ENCODE data around the gene TMEM126A.

DNA sequence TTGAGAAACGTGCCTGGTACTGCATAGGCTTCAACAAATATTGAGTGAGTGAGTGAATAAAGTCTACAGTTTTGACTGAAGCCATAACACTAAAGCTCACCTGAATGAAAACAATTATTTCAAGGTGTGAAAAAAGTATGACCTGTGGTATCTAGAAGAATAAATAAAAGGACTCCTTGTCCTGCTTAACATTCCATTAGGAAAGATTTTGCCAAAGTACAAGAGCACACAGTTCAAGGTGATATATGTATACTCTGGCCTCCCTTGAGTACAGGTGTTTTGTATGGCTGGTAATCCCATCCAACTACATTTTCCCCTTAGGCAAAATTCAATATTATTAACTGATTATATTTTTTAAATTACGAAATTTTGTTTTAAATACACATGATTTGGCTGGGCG, 18.9 kb downstream of the TMEM126A start:
- TF ChIP-seq CTCF (IDR thresholded peaks at IDR 0.05) (no peak), POLR2A (IDR thresholded peaks at IDR 0.05) (no peak)
